NT2/D1 (cell line): ENCODE data around the gene FPGS.

ENCODE experiments used
- DNase-seq: peaks from one replicate; pipeline ENCODE4 v3.0.0-alpha.2; 2011; ENCODE audit warnings: low read depth, low spot score
- H3K27me3 ChIP-seq: 2 replicates; pipeline ENCODE4 v1.6.0; 2011; ENCODE audit warnings: mild to moderate bottlenecking; ENCODE audit not compliant: insufficient read length, insufficient read depth
- H3K36me3 ChIP-seq: 2 replicates; pipeline ENCODE4 v1.6.1; 2011; ENCODE audit warnings: mild to moderate bottlenecking, low read length, mixed read lengths; ENCODE audit not compliant: insufficient read depth, insufficient read length
- H3K4me1 ChIP-seq: 2 replicates; pipeline ENCODE4 v1.5.1; 2011; ENCODE audit not compliant: insufficient read depth, insufficient read length
- H3K4me3 ChIP-seq: 2 replicates; pipeline ENCODE4 v1.5.1; 2011; ENCODE audit warnings: low read depth; ENCODE audit not compliant: insufficient read length
- H3K9ac ChIP-seq: 2 replicates; pipeline ENCODE4 v1.6.0; 2011; ENCODE audit warnings: low read depth; ENCODE audit not compliant: insufficient read length
- H3K9me3 ChIP-seq: 2 replicates; pipeline ENCODE4 v1.5.1; 2011; ENCODE audit warnings: mild to moderate bottlenecking, low read length; ENCODE audit not compliant: insufficient read depth
- SUZ12 ChIP-seq: IDR thresholded peaks from 2 replicates; pipeline ENCODE4 v1.6.1; 2011; ENCODE audit not compliant: insufficient read length, insufficient read depth; ENCODE audit errors: extremely low read depth
- YY1 ChIP-seq: IDR thresholded peaks from 2 replicates; pipeline ENCODE4 v1.6.1; 2011; ENCODE audit not compliant: insufficient read length, insufficient read depth
- ZNF274 ChIP-seq: IDR thresholded peaks from 2 replicates; pipeline ENCODE4 v1.6.1; 2011; ENCODE audit warnings: mild to moderate bottlenecking, low read depth, low read length

The FPGS gene

DNA sequence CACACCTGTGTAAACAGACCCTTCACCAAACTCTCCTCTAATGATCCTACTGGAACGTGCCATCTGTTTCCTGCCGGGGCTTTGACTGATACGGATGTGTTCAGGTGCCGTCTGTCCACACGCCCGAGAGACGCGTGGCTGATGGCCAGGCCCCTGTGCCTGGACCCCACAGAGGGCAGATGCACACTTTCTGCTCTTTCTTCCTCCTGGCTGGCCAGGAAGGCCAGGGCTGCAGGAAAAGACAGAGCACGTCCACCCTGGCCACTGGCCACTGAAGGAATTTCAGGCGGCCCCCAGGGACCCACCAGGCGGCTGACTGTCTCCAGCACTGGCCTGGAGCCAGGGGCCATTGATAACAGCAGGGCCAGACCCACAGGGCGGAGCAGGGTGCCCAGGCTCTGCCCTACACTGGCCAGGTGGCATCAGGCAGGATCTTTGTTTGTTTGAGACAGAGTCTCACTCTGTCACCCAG is 55.4 kb downstream of the FPGS start:
- no peaks in the 10 kb centered on the region for H3K9me3 ChIP-seq
- peaks cover 13% of the 10 kb centered on the region for H3K4me1 ChIP-seq
- no peaks in the 10 kb centered on the region for H3K36me3 ChIP-seq
- TF ChIP-seq ZNF274 = no peak
- TF ChIP-seq YY1 = no peak
- no peak for TF ChIP-seq SUZ12
- no peak for DNase-seq
- no peak overlapping the region for H3K9ac ChIP-seq
- no peak overlapping the region for H3K4me3 ChIP-seq
- H3K27me3 ChIP-seq = no peaks in the 10 kb centered on the region

DNA sequence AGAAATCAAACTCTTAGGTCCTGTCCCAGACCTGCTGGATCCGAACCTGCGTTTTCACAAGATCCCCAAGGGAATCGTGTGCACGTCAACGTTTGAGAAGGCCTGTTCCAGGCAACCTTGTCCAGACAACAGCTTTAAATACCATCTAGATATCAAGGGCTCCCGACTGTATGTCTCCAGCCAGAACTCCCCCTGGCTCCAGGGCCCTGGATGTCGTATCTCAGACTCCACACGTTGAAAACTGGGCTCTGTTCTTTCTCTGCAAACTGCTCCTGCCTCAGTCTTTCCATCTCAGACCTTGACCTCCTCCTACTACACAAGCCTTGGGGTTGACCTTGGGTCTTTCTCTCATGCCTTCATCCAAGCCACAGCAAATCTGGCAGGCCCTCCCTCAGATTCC is 57.6 kb downstream of the FPGS start:
- no peaks in the 10 kb centered on the region for H3K9me3 ChIP-seq
- TF ChIP-seq SUZ12 (no peak), YY1 (no peak), ZNF274 (no peak)
- peak overlapping the region; percentile 47 for H3K9ac ChIP-seq

DNA sequence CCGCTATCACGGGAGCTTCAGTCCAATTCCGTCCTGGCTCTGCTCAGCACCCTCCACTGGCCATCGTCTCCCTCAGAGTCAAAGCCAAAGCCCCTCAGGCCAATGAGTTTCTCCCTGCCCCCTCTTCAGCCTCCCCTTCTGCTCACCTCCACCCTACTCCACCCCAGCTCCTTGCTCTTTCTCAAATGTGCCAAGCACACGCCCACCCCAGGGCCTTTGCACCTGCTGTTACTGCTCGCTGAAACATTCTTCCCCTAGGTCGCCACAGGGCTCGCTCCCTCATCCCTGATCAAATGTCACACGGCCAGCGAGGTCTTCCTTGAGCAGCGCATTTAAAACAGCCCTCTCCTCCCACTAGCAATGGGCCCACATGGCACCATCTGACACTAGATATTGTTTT is 58.1 kb downstream of the FPGS start:
- Histone ChIP-seq H3K9ac (no peak overlapping the region), H3K4me1 (peaks cover 2% of the 10 kb centered on the region), H3K27me3 (no peaks in the 10 kb centered on the region), H3K9me3 (no peaks in the 10 kb centered on the region), H3K4me3 (no peak overlapping the region), H3K36me3 (peaks cover under 1% of the 10 kb centered on the region)
- TF ChIP-seq SUZ12 (no peak), YY1 (no peak), ZNF274 (no peak)
- no peak for DNase-seq

More for the DNA sequence above, 57.6 kb downstream of the FPGS start:
- no peak for DNase-seq
- Histone ChIP-seq H3K36me3 (no peaks in the 10 kb centered on the region), H3K27me3 (no peaks in the 10 kb centered on the region), H3K4me3 (no peak overlapping the region), H3K4me1 (peaks cover 2% of the 10 kb centered on the region)

DNA sequence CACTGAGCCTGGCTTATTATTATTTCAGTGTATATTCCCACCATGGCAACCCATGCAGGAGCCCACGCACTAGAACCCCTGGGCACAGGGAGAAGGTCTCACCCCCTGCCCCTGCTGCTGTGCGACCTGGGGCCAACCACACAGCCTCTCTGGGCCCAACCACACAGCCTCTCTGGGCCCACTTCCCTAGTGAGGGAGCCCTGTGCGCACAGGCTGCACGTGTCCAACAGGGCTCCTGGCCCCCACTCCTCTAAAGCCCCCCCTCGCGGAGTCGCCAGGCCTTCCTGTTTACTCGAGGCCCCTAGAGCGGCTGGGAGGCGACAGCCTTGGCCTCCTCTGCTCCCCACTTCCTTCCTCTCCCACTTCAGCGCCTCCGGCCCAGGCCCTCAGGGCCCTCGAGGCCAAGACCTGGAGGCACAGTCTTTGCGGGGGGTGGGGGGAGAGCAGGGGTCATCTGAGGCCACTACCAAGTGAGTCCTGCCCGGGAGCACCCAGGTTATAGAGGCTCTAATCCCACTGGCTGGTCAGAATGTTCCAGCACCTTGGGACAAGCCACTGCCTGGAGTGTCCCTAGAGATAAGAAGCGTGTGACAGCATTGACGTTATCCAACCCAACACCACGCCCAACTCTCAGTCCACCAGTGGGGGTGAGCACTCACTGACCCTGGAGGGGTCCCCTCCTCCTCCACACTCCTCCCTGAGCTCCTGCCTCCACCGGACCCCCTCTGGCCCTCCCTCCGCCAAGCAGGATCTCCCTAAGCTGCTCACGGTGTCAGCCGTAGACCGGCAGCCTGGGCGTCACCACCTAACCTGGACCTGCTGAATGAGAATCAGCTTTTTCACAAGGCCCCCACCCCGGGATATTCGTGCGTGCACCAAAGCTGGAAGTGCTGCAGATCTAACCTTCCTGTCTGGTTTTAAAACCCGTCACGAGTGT is 59.7 kb downstream of the FPGS start:
- Histone ChIP-seq H3K9ac (no peak overlapping the region), H3K4me3 (no peak overlapping the region), H3K36me3 (peaks cover 9% of the 10 kb centered on the region), H3K27me3 (no peaks in the 10 kb centered on the region), H3K4me1 (peaks cover 3% of the 10 kb centered on the region), H3K9me3 (no peaks in the 10 kb centered on the region)
- TF ChIP-seq YY1 (no peak), SUZ12 (no peak), ZNF274 (no peak)
- no peak for DNase-seq

DNA sequence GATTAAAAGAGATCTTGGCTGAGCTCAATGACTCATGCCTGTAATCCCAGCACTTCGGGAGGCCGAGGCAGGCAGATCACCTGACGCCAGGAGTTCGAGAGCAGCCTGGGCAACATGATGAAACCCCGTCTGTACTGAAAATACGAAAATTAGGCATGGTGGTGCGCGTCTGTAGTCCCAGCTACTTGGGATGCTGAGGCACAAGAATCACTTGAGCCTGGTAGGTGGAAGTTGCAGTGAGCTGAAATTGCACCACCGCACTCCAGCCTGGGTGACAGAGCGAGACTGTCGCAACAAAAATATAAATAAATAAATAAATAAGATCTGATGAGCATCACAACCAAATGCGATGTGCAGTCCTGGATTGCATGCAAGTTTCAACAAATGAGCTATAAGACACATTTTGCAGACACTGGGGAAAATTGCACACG is 60.5 kb downstream of the FPGS start:
- no peak for DNase-seq
- no peaks in the 10 kb centered on the region for H3K27me3 ChIP-seq
- no peak overlapping the region for H3K4me3 ChIP-seq
- TF ChIP-seq SUZ12 = no peak
- no peak for TF ChIP-seq YY1
- TF ChIP-seq ZNF274 = no peak
- H3K9ac ChIP-seq = no peak overlapping the region
- peaks cover 10% of the 10 kb centered on the region for H3K4me1 ChIP-seq
- H3K36me3 ChIP-seq = peaks cover 18% of the 10 kb centered on the region
- no peaks in the 10 kb centered on the region for H3K9me3 ChIP-seq
